Body of pancreas (tissue), 4 donors: ENCODE data around the gene VAV2.

Experiments used
- CTCF ChIP-seq, 7 experiments: fragments of 450-650 bp in 4 of 7; fragments of 200-600 bp in 3 of 7; sonication (generic) in 3 of 7; IDR thresholded peaks; one replicate each; pipeline ENCODE4 v1.5.1; 2016 to 2019; ENCODE audit warnings: antibody characterized with exemption in 7 of 7
- POLR2A ChIP-seq, 3 donors: fragments of 450-650 bp; IDR thresholded peaks; one replicate each; pipeline ENCODE4 v1.6.1; 2016; ENCODE audit warnings: antibody characterized with exemption in 3 of 3, mild to moderate bottlenecking in 2 of 3

- TF ChIP-seq CTCF (IDR thresholded peaks at IDR 0.05) (no peak), POLR2A (IDR thresholded peaks at IDR 0.05) (no peak)
Observed at GRCh38 chr9:133973111-133973790, 18.9 kb downstream of the VAV2 start.
